GM23248 (cell line): ENCODE measurements around the gene ASB10.

Experiments
- EZH2 ChIP-seq: fragments of 200-600 bp; sonication (generic); IDR thresholded peaks from 2 replicates; pipeline ENCODE4 v1.6.1; 2018; ENCODE audit warnings: antibody characterized with exemption, mild to moderate bottlenecking; ENCODE audit not compliant: insufficient read depth, poor library complexity, severe bottlenecking
- EZH2phosphoT487 ChIP-seq: fragments of 200-600 bp; sonication (generic); IDR thresholded peaks from 2 replicates; pipeline ENCODE4 v1.6.1; 2018; ENCODE audit warnings: antibody characterized with exemption, moderate library complexity, mild to moderate bottlenecking, low read depth; ENCODE audit not compliant: insufficient read depth

GRCh38 chr7:151229249-151229648 lies 42.2 kb upstream of the ASB10 start:
- TF ChIP-seq EZH2phosphoT487 (no peak), EZH2 (no peak)
